Measurements from ENCODE around the gene PDGFRB. TPM values are rescaled to one million over a fixed set of nuclear protein-coding genes. Genes with fewer than 3 reads are reported as not detected.

PDGFRB gene
- total RNA-seq: 0.30 and 0.52 TPM in 2 replicates

DNA sequence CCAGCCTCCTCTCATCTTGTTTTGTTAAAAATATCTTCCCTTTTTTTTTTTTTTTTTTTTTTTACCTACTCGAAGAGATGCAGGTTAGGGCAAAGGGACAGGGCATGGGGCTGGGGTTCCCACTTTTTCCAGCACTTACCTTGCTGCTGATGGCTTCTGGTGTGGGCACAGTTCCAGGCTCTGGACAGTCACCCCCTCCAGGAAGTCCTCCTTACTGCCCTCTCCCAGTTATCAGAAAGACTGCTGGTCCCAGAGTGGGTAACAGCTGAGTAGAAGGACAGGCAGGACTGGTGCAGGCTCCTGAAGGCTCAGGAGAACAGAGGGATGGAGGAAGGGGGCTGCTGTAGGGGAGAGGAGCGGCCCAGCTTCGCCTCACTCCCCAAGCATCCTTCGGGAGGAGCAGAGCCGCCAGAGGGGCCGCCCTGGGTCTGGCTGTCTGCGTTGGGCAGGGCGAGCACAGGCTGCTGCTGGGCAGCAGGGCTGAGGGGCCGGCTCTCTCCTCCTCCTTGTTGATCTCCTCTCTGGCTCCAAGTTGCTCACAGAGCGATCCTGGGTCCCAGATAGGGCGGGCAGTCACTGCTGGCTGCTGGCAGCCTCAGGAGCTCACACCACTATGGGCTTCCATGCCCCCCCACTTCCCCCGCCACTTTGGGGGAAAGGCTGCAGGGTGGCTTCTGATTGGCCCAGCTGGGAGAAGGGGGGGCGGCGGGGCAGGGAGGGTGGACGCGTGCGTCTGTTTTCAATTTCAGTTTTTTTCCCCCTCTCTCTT, at the start of gene PDGFRB:
TSS of gene PDGFRB (minus strand) at position 588 of the 769 bp plus-strand sequence. CDS start 18,798 bp downstream, outside the sequence.
- no peak for DNase-seq (ENCODE audit: low read depth)

- DNase-seq (ENCODE audit: low read depth): no peak
Observed at GRCh38 chr5:150204590-150204960, 48.9 kb upstream of the PDGFRB start.

- no peak for DNase-seq (ENCODE audit: low read depth)
Observed at GRCh38 chr5:150203832-150204589, 48.4 kb upstream of the PDGFRB start.

DNA sequence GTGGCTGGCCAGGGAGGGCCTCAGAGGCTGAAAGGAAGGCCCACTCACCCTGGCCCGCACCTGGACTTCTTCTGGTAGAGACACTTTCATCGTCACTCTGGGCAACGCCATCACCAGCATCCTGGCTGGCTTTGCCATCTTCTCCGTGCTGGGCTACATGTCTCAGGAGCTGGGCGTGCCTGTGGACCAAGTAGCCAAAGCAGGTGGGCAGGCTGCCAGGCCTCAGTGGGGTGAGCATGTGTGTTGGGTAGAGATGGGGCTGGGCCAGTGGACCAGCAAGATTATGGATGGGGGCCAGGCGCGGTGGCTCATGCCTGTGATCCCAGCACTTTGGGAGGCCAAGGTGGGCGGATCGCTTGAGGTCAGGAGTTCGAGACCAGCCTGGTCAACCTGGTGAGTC, 46.9 kb upstream of the PDGFRB start:
- no peak for DNase-seq (ENCODE audit: low read depth)

DNA sequence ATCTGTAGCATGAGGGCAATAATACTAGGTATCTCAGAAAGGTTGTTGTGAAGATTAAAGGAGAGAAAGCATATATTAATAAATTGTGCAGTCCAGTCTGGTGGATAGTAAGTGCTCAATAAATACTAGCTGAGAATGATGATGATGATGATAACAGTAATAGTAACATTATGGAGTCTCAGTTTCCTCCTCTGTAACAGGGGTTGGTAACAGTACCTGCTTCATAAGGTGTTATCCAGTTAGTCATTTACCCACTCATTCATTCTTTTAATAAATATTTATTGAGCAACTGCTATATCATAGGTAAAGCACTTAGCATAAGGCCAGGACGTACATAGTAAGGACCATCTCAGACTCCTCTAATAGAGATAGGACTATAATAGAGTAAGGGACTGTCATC, 41.8 kb upstream of the PDGFRB start:
- DNase-seq (ENCODE audit: low read depth): no peak

GRCh38 chr5:150196986-150197385, 41.3 kb upstream of the PDGFRB start:
- DNase-seq (ENCODE audit: low read depth): no peak

- DNase-seq (ENCODE audit: low read depth): no peak
Observed at GRCh38 chr5:150196514-150196913, 40.9 kb upstream of the PDGFRB start.

- no peak for DNase-seq (ENCODE audit: low read depth)
Observed at GRCh38 chr5:150195736-150196485, 40.3 kb upstream of the PDGFRB start.

GRCh38 chr5:150192462-150192861, 36.8 kb upstream of the PDGFRB start:
- no peak for DNase-seq (ENCODE audit: low read depth)

DNA sequence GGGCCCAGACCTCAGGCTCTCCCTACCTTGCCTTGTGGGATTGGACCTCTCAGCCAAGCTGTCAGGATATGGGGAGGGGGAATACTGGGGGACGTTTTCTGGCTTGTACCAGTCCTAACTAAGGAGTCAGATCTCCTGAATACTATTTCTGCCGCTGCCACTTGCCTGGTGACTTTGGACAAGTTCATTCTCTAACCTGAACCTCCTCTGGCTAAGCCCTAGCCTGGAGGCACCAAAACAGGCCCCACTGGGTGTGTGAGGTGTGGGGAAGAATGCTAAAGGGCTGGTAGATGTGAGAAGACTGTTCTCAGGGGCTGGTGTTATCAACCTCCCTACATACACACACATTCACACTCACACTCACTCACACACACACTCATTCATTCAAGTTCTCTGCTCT, 35.3 kb upstream of the PDGFRB start:
- DNase-seq (ENCODE audit: low read depth): no peak

DNA sequence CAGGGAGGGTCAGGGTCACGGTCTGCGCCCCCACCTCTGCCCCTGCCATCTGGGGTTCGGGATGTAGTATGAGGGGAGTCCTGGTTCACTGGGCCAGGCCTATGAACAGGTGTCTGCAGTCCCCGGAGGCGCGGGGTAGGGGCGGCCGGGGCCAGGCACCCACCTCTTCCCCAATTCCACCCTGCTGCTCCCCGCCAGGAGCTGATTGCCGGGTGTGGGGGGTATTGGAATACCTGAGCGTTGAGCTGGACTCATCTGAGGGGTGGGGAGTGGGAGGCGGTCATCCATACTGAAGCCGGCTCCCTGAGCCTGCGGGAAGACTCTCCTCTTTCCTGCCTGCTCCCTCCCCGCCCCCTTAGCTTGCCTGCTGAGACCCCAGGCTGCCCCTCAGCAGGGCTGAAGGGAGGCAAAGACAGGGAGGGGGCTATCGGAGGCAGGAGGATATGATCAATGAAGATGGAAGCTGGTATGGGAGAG, 34.9 kb upstream of the PDGFRB start:
- DNase-seq (ENCODE audit: low read depth): no peak

DNA sequence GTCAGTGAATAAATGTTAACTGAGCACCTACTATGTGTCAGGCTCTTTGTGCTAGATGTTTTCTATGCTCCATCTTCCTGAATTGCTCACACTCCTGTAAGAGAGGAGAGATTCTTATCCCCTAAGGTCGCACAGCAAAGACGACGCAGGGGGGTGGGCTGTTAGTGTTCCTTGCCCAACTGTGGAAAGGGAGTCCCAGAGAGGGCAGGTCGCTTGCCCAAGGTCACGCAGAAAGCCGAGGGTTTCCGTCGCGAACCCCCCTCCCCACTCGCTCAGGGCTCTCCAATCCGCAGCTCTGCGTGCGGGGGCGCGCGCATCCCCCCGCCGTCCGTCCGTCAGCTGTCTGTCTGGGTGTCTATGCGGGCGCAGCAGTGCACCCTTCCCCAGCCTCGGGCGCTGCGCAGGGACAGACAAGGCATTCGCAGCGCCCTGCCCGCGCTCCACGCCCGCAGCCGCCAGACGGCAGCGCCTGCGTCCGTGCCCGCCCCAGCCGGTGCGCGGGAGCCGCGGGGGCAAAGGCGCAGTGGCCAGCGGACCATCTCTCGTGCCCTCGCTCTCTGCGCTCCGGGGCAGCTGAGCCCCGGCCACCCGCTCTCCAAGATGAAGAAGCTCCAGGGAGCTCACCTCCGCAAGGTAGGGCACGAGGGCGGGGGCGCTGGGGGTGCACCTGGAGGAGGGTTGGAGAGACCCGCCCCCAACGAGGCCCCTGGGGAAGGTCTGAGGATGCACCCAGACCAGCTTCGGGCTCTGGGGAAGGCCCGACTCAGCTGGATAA, 34.3 kb upstream of the PDGFRB start, which contains the start of gene SLC6A7:
TSS of gene SLC6A7 (plus strand) at position 335 of the 775 bp plus-strand sequence. CDS start at position 601, 266 bp downstream.
- no peak for DNase-seq (ENCODE audit: low read depth)

GRCh38 chr5:150189326-150189725, 33.7 kb upstream of the PDGFRB start:
- DNase-seq (ENCODE audit: low read depth): no peak

GRCh38 chr5:150188146-150188842, 32.6 kb upstream of the PDGFRB start:
- no peak for DNase-seq (ENCODE audit: low read depth)

- DNase-seq (ENCODE audit: low read depth): no peak
Observed at GRCh38 chr5:150186897-150187296, 31.3 kb upstream of the PDGFRB start.

- no peak for DNase-seq (ENCODE audit: low read depth)
Observed at GRCh38 chr5:150186137-150186536, 30.5 kb upstream of the PDGFRB start.

GRCh38 chr5:150184990-150185912, 29.6 kb upstream of the PDGFRB start:
- DNase-seq (ENCODE audit: low read depth): no peak

DNA sequence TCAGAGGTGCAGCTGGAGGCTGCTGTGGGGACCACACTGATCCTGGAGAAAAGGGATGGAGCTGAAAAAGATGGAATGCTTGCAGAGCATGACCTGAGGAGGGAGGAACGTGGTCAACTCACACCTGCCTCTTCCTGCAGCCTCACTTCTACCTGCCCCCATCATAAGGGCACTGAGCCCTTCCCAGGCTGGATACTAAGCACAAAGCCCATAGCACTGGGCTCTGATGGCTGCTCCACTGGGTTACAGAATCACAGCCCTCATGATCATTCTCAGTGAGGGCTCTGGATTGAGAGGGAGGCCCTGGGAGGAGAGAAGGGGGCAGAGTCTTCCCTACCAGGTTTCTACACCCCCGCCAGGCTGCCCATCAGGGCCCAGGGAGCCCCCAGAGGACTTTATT, 28.4 kb upstream of the PDGFRB start:
- DNase-seq (ENCODE audit: low read depth): no peak

GRCh38 chr5:150183436-150183835, 27.8 kb upstream of the PDGFRB start:
- DNase-seq (ENCODE audit: low read depth): no peak

DNA sequence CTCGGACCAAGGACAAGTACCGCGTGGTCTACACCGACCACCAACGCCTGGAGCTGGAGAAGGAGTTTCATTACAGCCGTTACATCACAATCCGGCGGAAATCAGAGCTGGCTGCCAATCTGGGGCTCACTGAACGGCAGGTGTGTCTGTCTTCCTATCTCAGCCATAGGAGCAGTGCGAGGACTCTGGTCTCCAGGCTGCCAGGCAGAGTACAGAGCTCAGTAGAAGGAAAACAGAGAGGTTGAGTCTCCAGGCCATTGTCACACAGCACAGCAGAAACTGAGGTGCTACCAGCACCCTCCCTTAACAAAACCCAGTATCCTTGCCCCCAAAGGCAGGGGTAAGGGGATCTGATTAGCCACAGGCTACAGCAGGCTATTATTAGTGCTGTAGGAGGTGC, 27.1 kb upstream of the PDGFRB start:
- DNase-seq (ENCODE audit: low read depth): no peak
